Spleen (tissue), 11 donors: ENCODE results near the gene C7orf57. TPM values are rescaled to one million over a fixed set of nuclear protein-coding genes. Genes with fewer than 3 reads are reported as not detected.

Experiments used
- DNase-seq: peaks from one replicate; pipeline ENCODE4 v3.0.0-alpha.2; 2020
- H3K27ac ChIP-seq, 8 donors: fragments of 200-600 bp; sonication (generic) in 7 of 8; 1 replicate in 4 of 8; 2 replicates in 4 of 8; pipeline versions ENCODE4 v1.5.0 to v1.8.0; 2016 to 2021; ENCODE audit warnings: inconsistent platforms in 4 of 8, mild to moderate bottlenecking in 4 of 8, moderate library complexity in 1 of 8
- H3K27me3 ChIP-seq, 7 donors: fragments of 200-600 bp; sonication (generic) in 6 of 7; replicated peaks in 1 of 7; 1 replicate in 4 of 7; 2 replicates in 3 of 7; pipeline versions ENCODE4 v1.5.0 to v1.8.0; 2016 to 2021; ENCODE audit warnings: inconsistent platforms in 3 of 7, mild to moderate bottlenecking in 1 of 7
- H3K36me3 ChIP-seq, 6 donors: fragments of 200-600 bp; sonication (generic) in 5 of 6; 1 replicate in 4 of 6; 2 replicates in 2 of 6; pipeline versions ENCODE4 v1.5.0 to v1.8.0; 2016 to 2021; ENCODE audit warnings: inconsistent platforms in 2 of 6
- H3K4me1 ChIP-seq, 6 donors: fragments of 200-600 bp; sonication (generic) in 5 of 6; 1 replicate in 3 of 6; 2 replicates in 3 of 6; pipeline versions ENCODE4 v1.5.0 to v1.8.0; 2016 to 2021; ENCODE audit warnings: inconsistent platforms in 3 of 6
- H3K4me3 ChIP-seq, 8 donors: fragments of 200-600 bp; sonication (generic) in 7 of 8; 1 replicate in 4 of 8; 2 replicates in 4 of 8; pipeline versions ENCODE4 v1.5.0 to v1.8.0; 2016 to 2021; ENCODE audit warnings: inconsistent platforms in 4 of 8, mild to moderate bottlenecking in 4 of 8, moderate library complexity in 2 of 8
- H3K9me3 ChIP-seq, 8 donors: fragments of 200-600 bp; sonication (generic) in 7 of 8; 1 replicate in 4 of 8; 2 replicates in 4 of 8; pipeline versions ENCODE4 v1.5.0 to v1.8.0; 2016 to 2021; ENCODE audit warnings: inconsistent platforms in 4 of 8
- POLR2A ChIP-seq, 3 donors: fragments of 450-650 bp; IDR thresholded peaks; one replicate each; pipeline ENCODE4 v1.5.1; 2017; ENCODE audit warnings: antibody characterized with exemption in 3 of 3, mild to moderate bottlenecking in 1 of 3
- POLR2AphosphoS5 ChIP-seq, 3 donors: sonication (generic); formaldehyde crosslinking; IDR thresholded peaks; one replicate each; pipeline ENCODE4 v1.5.1; 2017; ENCODE audit warnings: antibody characterized with exemption in 3 of 3
- WGBS, 5 donors: extraction: QIAGEN DNeasy Blood & Tissue Kit in 3 of 5; methylation state at CpG; one replicate each; pipeline versions ENCODE4 v1.1.5 to v1.1.7; 2013 to 2018; 5-methylcytosine and 5-hydroxymethylcytosine counted together
- intact Hi-C: fragments of 100-400 bp; cut with DNase I; formaldehyde crosslinking; loops from one replicate; pipeline ENCODE4 v1.15.0; 2023; ENCODE audit warnings: low total_unique reads
- polyA plus RNA-seq, 3 donors: library from polyadenylated mRNA; stranded (reverse); fragments of 200-250 nt; gene quantifications; one replicate each; pipeline ENCODE4 v1.2.1, GENCODE V29; 2013
- total RNA-seq, 7 donors: library from RNA; depleted of rRNA in 3 of 7; stranded (reverse); fragments of >200 nt in 3 of 7; fragmentation: NEBNext Ultra II Directional in 4 of 7; extraction: Animal tissue kit (Norgen Biotek cat#: 25700) in 4 of 7; gene quantifications; one replicate each; pipeline versions ENCODE4 v1.1.0 to v1.2.1, GENCODE V29; 2016 to 2021
- TF ChIP-seq, protein P1 (sequence below), 11 experiments: fragments of 200-600 bp in 7 of 11; fragments of 450-650 bp in 4 of 11; sonication (generic) in 4 of 11; IDR thresholded peaks in 8 of 11; conservative IDR thresholded peaks in 3 of 11; 1 replicate in 7 of 11; 2 replicates in 4 of 11; pipeline versions ENCODE4 v1.4.0 to v1.8.0; 2016 to 2021; ENCODE audit warnings: antibody characterized with exemption in 11 of 11, inconsistent platforms in 4 of 11, mild to moderate bottlenecking in 1 of 11
- donor health status: healthy with polysubstance abuse.
- donor health status: DM: no; HTN: no; CAD: no; lungs with moderate emphysema.
- donor health status: DM: no; HTN: no; CAD: no.
- donor health status: Bipolar disorder and iron deficiency.
- donor health status: healthy.
- donor health status: DM: no; HTN: no; CAD: no.
- donor health status: DM: yes; HTN: yes; CAD: no.

Gene C7orf57
- total and polyA plus RNA-seq, 10 donors = 0.03 TPM; not detected in 9

DNA sequence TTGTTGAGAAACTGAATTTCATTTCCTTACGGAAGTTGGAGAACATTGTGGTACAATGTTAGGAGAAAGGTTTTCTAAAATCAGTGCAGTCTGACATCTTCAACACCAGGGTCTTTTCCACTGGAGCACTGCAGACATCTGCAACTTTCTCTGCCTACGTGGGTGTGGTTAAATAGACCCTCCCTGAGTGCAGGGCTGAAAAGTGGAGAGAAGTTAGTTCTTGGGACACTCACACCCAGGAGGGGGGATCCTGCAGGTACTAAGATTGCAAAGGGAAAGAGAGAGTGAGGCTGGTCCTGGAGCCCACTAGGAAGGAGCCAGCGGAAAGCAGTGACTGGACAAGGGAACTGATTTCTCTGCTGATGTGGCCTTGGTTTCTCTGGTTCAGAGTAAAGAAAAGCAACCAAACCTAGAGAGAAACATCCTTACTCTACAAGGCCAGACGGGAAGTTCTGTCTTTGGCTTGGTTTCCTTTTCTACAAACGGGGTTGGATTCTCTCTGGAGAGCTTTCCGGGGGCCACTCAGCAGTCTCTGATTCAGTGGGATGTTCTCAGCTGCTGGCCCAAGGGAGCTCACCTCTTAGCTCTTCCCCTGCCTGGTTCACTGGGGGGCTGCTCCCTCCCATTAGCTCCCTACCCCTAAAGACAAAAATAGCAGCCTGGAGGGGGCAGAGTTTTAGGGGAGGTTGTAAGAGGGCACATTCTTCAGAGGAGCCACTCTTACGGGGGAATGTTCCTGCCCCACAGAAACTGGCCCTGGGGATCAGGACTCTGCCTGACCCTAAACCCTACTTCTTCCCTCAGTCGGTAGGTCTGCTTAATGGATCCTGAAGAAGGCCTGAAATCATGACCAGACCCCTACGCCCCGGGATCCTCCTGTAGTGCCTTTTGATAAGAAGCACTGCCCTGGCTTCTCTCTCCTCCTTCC lies 56.4 kb downstream of the C7orf57 start:
- Histone ChIP-seq H3K27me3 (no peaks in the 10 kb centered on the region), H3K4me1 (peaks cover 18 to 95% (median 74%) of the 10 kb centered on the region in 6 donors), H3K4me3 (peak overlapping the region in 2 of 8 donors; percentile 9 to 84), H3K9me3 (no peaks in the 10 kb centered on the region), H3K27ac (peak overlapping the region in 4 of 8 donors; percentile 16 to 93 (median 76)), H3K36me3 (peaks cover 0 to 69% (median 22%) of the 10 kb centered on the region in 6 donors)
- no peak for TF ChIP-seq POLR2A (IDR thresholded peaks at IDR 0.05)
- no peak for TF ChIP-seq POLR2AphosphoS5 (IDR thresholded peaks at IDR 0.05)
- TF ChIP-seq, protein P1, sequence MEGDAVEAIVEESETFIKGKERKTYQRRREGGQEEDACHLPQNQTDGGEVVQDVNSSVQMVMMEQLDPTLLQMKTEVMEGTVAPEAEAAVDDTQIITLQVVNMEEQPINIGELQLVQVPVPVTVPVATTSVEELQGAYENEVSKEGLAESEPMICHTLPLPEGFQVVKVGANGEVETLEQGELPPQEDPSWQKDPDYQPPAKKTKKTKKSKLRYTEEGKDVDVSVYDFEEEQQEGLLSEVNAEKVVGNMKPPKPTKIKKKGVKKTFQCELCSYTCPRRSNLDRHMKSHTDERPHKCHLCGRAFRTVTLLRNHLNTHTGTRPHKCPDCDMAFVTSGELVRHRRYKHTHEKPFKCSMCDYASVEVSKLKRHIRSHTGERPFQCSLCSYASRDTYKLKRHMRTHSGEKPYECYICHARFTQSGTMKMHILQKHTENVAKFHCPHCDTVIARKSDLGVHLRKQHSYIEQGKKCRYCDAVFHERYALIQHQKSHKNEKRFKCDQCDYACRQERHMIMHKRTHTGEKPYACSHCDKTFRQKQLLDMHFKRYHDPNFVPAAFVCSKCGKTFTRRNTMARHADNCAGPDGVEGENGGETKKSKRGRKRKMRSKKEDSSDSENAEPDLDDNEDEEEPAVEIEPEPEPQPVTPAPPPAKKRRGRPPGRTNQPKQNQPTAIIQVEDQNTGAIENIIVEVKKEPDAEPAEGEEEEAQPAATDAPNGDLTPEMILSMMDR (IDR thresholded peaks at IDR 0.05 in 8 of 11, conservative IDR thresholded peaks at IDR 0.05 in 3 of 11) = no peak
- WGBS, 5 donors = 78 to 86% (median 79%) methylated on average over 10 of the region's 10 CpGs
- intact Hi-C loops = no loop called here
- DNase-seq = peak; percentile 61

DNA sequence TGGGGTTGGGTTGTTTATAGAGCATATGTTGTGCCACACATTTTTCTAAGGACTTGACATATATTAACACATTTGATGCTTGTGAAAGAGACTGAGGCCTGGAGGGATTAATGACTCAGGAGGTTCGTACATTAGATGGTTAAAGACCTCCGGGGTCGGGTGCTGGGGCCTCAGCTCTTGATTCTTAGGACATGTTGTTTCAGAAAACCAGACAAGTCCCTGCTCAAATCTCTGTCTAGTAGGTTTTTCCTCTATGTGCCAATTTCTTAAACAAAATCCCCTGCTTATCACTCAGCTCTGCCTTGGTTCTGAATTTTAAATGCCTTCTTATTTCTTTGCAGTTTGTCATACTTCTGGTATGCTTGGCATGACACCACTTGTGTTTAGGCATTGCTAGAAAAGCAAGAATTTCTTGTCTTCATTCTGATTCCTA lies 59.5 kb downstream of the C7orf57 start:
- H3K9me3 ChIP-seq = no peaks in the 10 kb centered on the region
- intact Hi-C loops = no loop called here
- peaks cover 0 to 96% (median 25%) of the 10 kb centered on the region in 6 donors for H3K36me3 ChIP-seq
- H3K27ac ChIP-seq = peak overlapping the region in 7 of 8 donors; percentile 39 to 95 (median 88)
- 64 to 92% (median 84%) methylated on average over 3 of the region's 3 CpGs for WGBS, 5 donors
- no peak overlapping the region for H3K4me3 ChIP-seq
- no peaks in the 10 kb centered on the region for H3K27me3 ChIP-seq
- peaks cover 26 to 100% (median 80%) of the 10 kb centered on the region in 6 donors for H3K4me1 ChIP-seq
- DNase-seq = no peak
- TF ChIP-seq POLR2AphosphoS5 (IDR thresholded peaks at IDR 0.05) = no peak
- TF ChIP-seq POLR2A (IDR thresholded peaks at IDR 0.05) = no peak
- TF ChIP-seq, protein P1 (IDR thresholded peaks at IDR 0.05 in 8 of 11, conservative IDR thresholded peaks at IDR 0.05 in 3 of 11) = no peak

DNA sequence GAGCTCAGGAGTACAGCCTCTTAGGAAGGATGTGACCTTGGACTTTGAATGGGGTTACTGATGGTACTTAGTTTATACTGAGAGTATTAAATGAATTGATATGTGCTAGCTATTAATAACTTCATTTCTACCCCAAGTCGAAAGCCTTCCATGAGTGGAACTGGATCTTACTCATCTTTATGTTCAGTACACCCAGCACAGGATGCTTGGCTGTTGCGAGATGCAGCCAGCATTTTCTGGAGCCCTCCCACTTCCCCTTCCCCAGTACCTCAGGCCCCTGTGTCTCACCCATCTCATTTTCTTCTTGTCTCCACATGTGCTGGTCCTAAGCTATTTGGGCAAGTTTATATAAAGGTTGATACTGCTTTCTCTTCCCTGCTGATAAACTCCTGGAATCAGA lies 60.9 kb downstream of the C7orf57 start:
- Histone ChIP-seq H3K4me1 (peaks cover 26 to 99% (median 68%) of the 10 kb centered on the region in 6 donors), H3K27me3 (no peaks in the 10 kb centered on the region), H3K27ac (peak overlapping the region; percentile 53 to 95 (median 86)), H3K4me3 (peak overlapping the region in 2 of 8 donors; percentile 15 to 44), H3K9me3 (no peaks in the 10 kb centered on the region), H3K36me3 (peaks cover 0 to 97% (median 29%) of the 10 kb centered on the region in 6 donors)
- TF ChIP-seq POLR2AphosphoS5 (IDR thresholded peaks at IDR 0.05) (peak in 1 of 3 donors; percentile 46), POLR2A (IDR thresholded peaks at IDR 0.05) (no peak)
- TF ChIP-seq, protein P1 (IDR thresholded peaks at IDR 0.05 in 8 of 11, conservative IDR thresholded peaks at IDR 0.05 in 3 of 11) = no peak
- WGBS, 5 donors = 26 to 51% (median 43%) methylated on average over 2 of the region's 2 CpGs
- DNase-seq = peak; percentile 82
- intact Hi-C loops = no loop called here
